ENCODE measurements around the gene TCEA2.
"Not testable (repeated sequence)": the region's sequence is repeated elsewhere in the genome, so short reads cannot be mapped to it uniquely, and the experiment has no call there.

TCEA2 gene

GRCh38 chr20:64111841-64112641 is 49.0 kb downstream of the TCEA2 start:
- DNase-seq: no peak

GRCh38 chr20:64112691-64113443 is 49.9 kb downstream of the TCEA2 start:
- no peak for DNase-seq

GRCh38 chr20:64113444-64113775 is 50.4 kb downstream of the TCEA2 start:
- no peak for DNase-seq

- DNase-seq: no peak
Measured at GRCh38 chr20:64113796-64114355, 50.9 kb downstream of the TCEA2 start.

GRCh38 chr20:64114356-64114971 is 51.5 kb downstream of the TCEA2 start:
- no peak for DNase-seq

GRCh38 chr20:64115171-64115911 is 52.3 kb downstream of the TCEA2 start:
- no peak for DNase-seq

- no peak for DNase-seq
Measured at GRCh38 chr20:64116016-64116415, 53.0 kb downstream of the TCEA2 start.

GRCh38 chr20:64116541-64117431 is 53.8 kb downstream of the TCEA2 start:
- no peak for DNase-seq

GRCh38 chr20:64117432-64117777 is 54.4 kb downstream of the TCEA2 start:
- DNase-seq: not testable (repeated sequence)

GRCh38 chr20:64119301-64119680 is 56.3 kb downstream of the TCEA2 start:
- no peak for DNase-seq

- DNase-seq: no peak
Measured at GRCh38 chr20:64119681-64120341, 56.8 kb downstream of the TCEA2 start.

GRCh38 chr20:64121586-64121985 is 58.6 kb downstream of the TCEA2 start:
- DNase-seq: no peak
